Parathyroid adenoma (tissue), 2 donors: Measurements from ENCODE around the gene CUX1.

ENCODE experiments used
- H2AFZ ChIP-seq: fragments of 300-600 bp; sonication (generic); one replicate; pipeline ENCODE4 v1.7.0; 2017; ENCODE audit warnings: antibody characterized with exemption, mild to moderate bottlenecking
- H3K27ac ChIP-seq: fragments of 300-600 bp; sonication (generic); one replicate; pipeline ENCODE4 v1.7.0; 2017
- H3K27me3 ChIP-seq: fragments of 300-600 bp; sonication (generic); one replicate; pipeline ENCODE4 v1.7.0; 2017; ENCODE audit warnings: low read length; ENCODE audit not compliant: control insufficient read depth, insufficient read depth
- H3K36me3 ChIP-seq: fragments of 300-600 bp; sonication (generic); one replicate; pipeline ENCODE4 v1.7.0; 2017; ENCODE audit warnings: low read length; ENCODE audit not compliant: control insufficient read depth, insufficient read depth
- H3K4me1 ChIP-seq: fragments of 300-600 bp; sonication (generic); one replicate; pipeline ENCODE4 v1.7.0; 2017; ENCODE audit warnings: control low read depth
- H3K4me2 ChIP-seq: fragments of 300-600 bp; sonication (generic); one replicate; pipeline ENCODE4 v1.7.0; 2017; ENCODE audit warnings: low read length
- H3K4me3 ChIP-seq: fragments of 300-600 bp; sonication (generic); one replicate; pipeline ENCODE4 v1.7.0; 2017; ENCODE audit warnings: low read depth, low read length
- H3K79me2 ChIP-seq: fragments of 300-600 bp; sonication (generic); one replicate; pipeline ENCODE4 v1.7.0; 2017; ENCODE audit warnings: control low read depth
- H3K9ac ChIP-seq: fragments of 300-600 bp; sonication (generic); one replicate; pipeline ENCODE4 v1.7.0; 2017; ENCODE audit warnings: mild to moderate bottlenecking
- H3K9me3 ChIP-seq: fragments of 300-600 bp; sonication (generic); one replicate; pipeline ENCODE4 v1.7.0; 2017; ENCODE audit warnings: low read length; ENCODE audit not compliant: control insufficient read depth
- CTCF ChIP-seq: fragments of 300-600 bp; sonication (generic); IDR thresholded peaks from one replicate; pipeline ENCODE4 v1.7.0; 2017; ENCODE audit warnings: antibody characterized with exemption, mild to moderate bottlenecking
- donor health status: primary hyperparathyroidism.

Gene CUX1

GRCh38 chr7:101812595-101812994 is 4.8 kb upstream of the CUX1 start:
- Histone ChIP-seq H3K4me1 (no peaks in the 10 kb centered on the region), H3K27ac (no peak overlapping the region), H3K9me3 (no peaks in the 10 kb centered on the region), H3K27me3 (no peaks in the 10 kb centered on the region), H3K36me3 (no peaks in the 10 kb centered on the region), H3K9ac (no peak overlapping the region), H3K4me2 (no peak overlapping the region), H3K79me2 (peaks cover 4% of the 10 kb centered on the region), H3K4me3 (no peak overlapping the region), H2AFZ (no peak overlapping the region)
- TF ChIP-seq CTCF, result no peak

- H3K79me2 ChIP-seq, result peaks cover 4% of the 10 kb centered on the region
- H3K27me3 ChIP-seq, result no peaks in the 10 kb centered on the region
- H3K36me3 ChIP-seq, result no peaks in the 10 kb centered on the region
- H3K4me3 ChIP-seq, result peak overlapping the region; percentile 5
- peak overlapping the region; percentile 90 for H3K4me2 ChIP-seq
- H3K9me3 ChIP-seq, result no peaks in the 10 kb centered on the region
- H2AFZ ChIP-seq, result peak overlapping the region; percentile 40
- no peak for TF ChIP-seq CTCF
- no peak overlapping the region for H3K9ac ChIP-seq
- H3K27ac ChIP-seq, result no peak overlapping the region
- no peaks in the 10 kb centered on the region for H3K4me1 ChIP-seq
Observed at GRCh38 chr7:101813402-101814019, 3.9 kb upstream of the CUX1 start.

- no peaks in the 10 kb centered on the region for H3K4me1 ChIP-seq
- H3K27ac ChIP-seq, result no peak overlapping the region
- peak overlapping the region; percentile 91 for H2AFZ ChIP-seq
- H3K36me3 ChIP-seq, result no peaks in the 10 kb centered on the region
- no peaks in the 10 kb centered on the region for H3K27me3 ChIP-seq
- no peaks in the 10 kb centered on the region for H3K9me3 ChIP-seq
- peak overlapping the region; percentile 90 for H3K4me2 ChIP-seq
- H3K79me2 ChIP-seq, result peaks cover 4% of the 10 kb centered on the region
- peak; percentile 30 for TF ChIP-seq CTCF
- peak overlapping the region; percentile 67 for H3K4me3 ChIP-seq
- H3K9ac ChIP-seq, result no peak overlapping the region
Observed at GRCh38 chr7:101814081-101814990, 3.1 kb upstream of the CUX1 start.

GRCh38 chr7:101814991-101815825 is 2.2 kb upstream of the CUX1 start:
- Histone ChIP-seq H2AFZ (peak overlapping the region; percentile 91), H3K27me3 (no peaks in the 10 kb centered on the region), H3K4me2 (peak overlapping the region; percentile 90), H3K9me3 (no peaks in the 10 kb centered on the region), H3K79me2 (peaks cover 4% of the 10 kb centered on the region), H3K4me3 (peak overlapping the region; percentile 67), H3K9ac (no peak overlapping the region), H3K27ac (no peak overlapping the region), H3K4me1 (no peaks in the 10 kb centered on the region), H3K36me3 (no peaks in the 10 kb centered on the region)
- peak; percentile 41 for TF ChIP-seq CTCF
